T1000 (cell line): ENCODE results near the gene CD2AP.
"Not testable (repeated sequence)": the region's sequence is repeated elsewhere in the genome, so short reads cannot be mapped to it uniquely, and the experiment has no call there.

Experiments used
- DNase-seq: peaks from one replicate; lab custom pipeline; 2025; ENCODE audit warnings: mixed read lengths; lab: John Stamatoyannopoulos, UW

The CD2AP gene

GRCh38 chr6:47566602-47567001, 89.0 kb downstream of the CD2AP start:
- not testable (repeated sequence) for DNase-seq

GRCh38 chr6:47567586-47567985, 90.0 kb downstream of the CD2AP start:
- DNase-seq = no peak

- DNase-seq = no peak
Measured at GRCh38 chr6:47571488-47571887, 93.9 kb downstream of the CD2AP start.

GRCh38 chr6:47573109-47573508, 95.5 kb downstream of the CD2AP start:
- no peak for DNase-seq

GRCh38 chr6:47574789-47575188, 97.2 kb downstream of the CD2AP start:
- DNase-seq = no peak

- DNase-seq = no peak
Measured at GRCh38 chr6:47579040-47579439, 101.5 kb downstream of the CD2AP start.

GRCh38 chr6:47581591-47581990, 104.0 kb downstream of the CD2AP start:
- no peak for DNase-seq

- DNase-seq = no peak
Measured at GRCh38 chr6:47587493-47587892, 109.9 kb downstream of the CD2AP start.

GRCh38 chr6:47592131-47592840, 114.7 kb downstream of the CD2AP start:
- DNase-seq = no peak

- no peak for DNase-seq
Measured at GRCh38 chr6:47593979-47594378, 116.4 kb downstream of the CD2AP start.

GRCh38 chr6:47595785-47596184, 118.2 kb downstream of the CD2AP start:
- no peak for DNase-seq

- DNase-seq = no peak
Measured at GRCh38 chr6:47598367-47598766, 120.8 kb downstream of the CD2AP start.

GRCh38 chr6:47599512-47599911, 121.9 kb downstream of the CD2AP start:
- no peak for DNase-seq

- DNase-seq = no peak
Measured at GRCh38 chr6:47603227-47603626, 125.6 kb downstream of the CD2AP start.

GRCh38 chr6:47603995-47604394, 126.4 kb downstream of the CD2AP start:
- no peak for DNase-seq

GRCh38 chr6:47621838-47622449, 144.4 kb downstream of the CD2AP start:
- DNase-seq = no peak

GRCh38 chr6:47626782-47627181, 149.2 kb downstream of the CD2AP start:
- no peak for DNase-seq

- no peak for DNase-seq
Measured at GRCh38 chr6:47628448-47629272, 151.1 kb downstream of the CD2AP start.

- DNase-seq = no peak
Measured at GRCh38 chr6:47629954-47630353, 152.4 kb downstream of the CD2AP start.

- DNase-seq = no peak
Measured at GRCh38 chr6:47630587-47630986, 153.0 kb downstream of the CD2AP start.

GRCh38 chr6:47631269-47631772, 153.7 kb downstream of the CD2AP start:
- DNase-seq = no peak

GRCh38 chr6:47631797-47632196, 154.2 kb downstream of the CD2AP start:
- no peak for DNase-seq

- no peak for DNase-seq
Measured at GRCh38 chr6:47633141-47633540, 155.6 kb downstream of the CD2AP start.
